Inflammatory macrophage treated with lipopolysaccharide for 4 hours (primary cell): ENCODE measurements around the gene ID1.
"Not testable (repeated sequence)": the region's sequence is repeated elsewhere in the genome, so short reads cannot be mapped to it uniquely, and the experiment has no call there.

Experiments used
- DNase-seq: peaks from one replicate; pipeline ENCODE4 v3.0.0-alpha.2; 2020

The ID1 gene

GRCh38 chr20:31573555-31574321 lies 31.4 kb upstream of the ID1 start:
- no peak for DNase-seq

- not testable (repeated sequence) for DNase-seq
Measured at GRCh38 chr20:31574986-31575385, 30.1 kb upstream of the ID1 start.

GRCh38 chr20:31576751-31577150 lies 28.3 kb upstream of the ID1 start:
- no peak for DNase-seq

GRCh38 chr20:31577194-31577593 lies 27.9 kb upstream of the ID1 start:
- no peak for DNase-seq

- DNase-seq: no peak
Measured at GRCh38 chr20:31578448-31579138, 26.5 kb upstream of the ID1 start.

GRCh38 chr20:31579245-31579644 lies 25.8 kb upstream of the ID1 start:
- DNase-seq: no peak

GRCh38 chr20:31579941-31580651 lies 25.0 kb upstream of the ID1 start:
- DNase-seq: not testable (repeated sequence)

- no peak for DNase-seq
Measured at GRCh38 chr20:31580706-31581105, 24.4 kb upstream of the ID1 start.

- DNase-seq: no peak
Measured at GRCh38 chr20:31581391-31581790, 23.7 kb upstream of the ID1 start.

- no peak for DNase-seq
Measured at GRCh38 chr20:31587545-31588389, 17.3 kb upstream of the ID1 start.

- no peak for DNase-seq
Measured at GRCh38 chr20:31590717-31591225, 14.3 kb upstream of the ID1 start.

- DNase-seq: no peak
Measured at GRCh38 chr20:31593221-31594001, 11.7 kb upstream of the ID1 start.

- no peak for DNase-seq
Measured at GRCh38 chr20:31594002-31594557, 11.0 kb upstream of the ID1 start.

GRCh38 chr20:31594558-31595379 lies 10.3 kb upstream of the ID1 start:
- no peak for DNase-seq

GRCh38 chr20:31595380-31595653 lies 9.8 kb upstream of the ID1 start:
- DNase-seq: no peak

GRCh38 chr20:31595654-31596411 lies 9.3 kb upstream of the ID1 start:
- no peak for DNase-seq

- DNase-seq: not testable (repeated sequence)
Measured at GRCh38 chr20:31596412-31596715, 8.7 kb upstream of the ID1 start.

- DNase-seq: no peak
Measured at GRCh38 chr20:31596831-31597480, 8.1 kb upstream of the ID1 start.

GRCh38 chr20:31597481-31597855 lies 7.6 kb upstream of the ID1 start:
- DNase-seq: no peak

- no peak for DNase-seq
Measured at GRCh38 chr20:31602431-31602778, 2.7 kb upstream of the ID1 start.
